Measurements from ENCODE around the gene PIK3R6. TPM values are rescaled to one million over a fixed set of nuclear protein-coding genes. Genes with fewer than 3 reads are reported as not detected.

The PIK3R6 gene
- total RNA-seq, 1 donor from 2014 or later = 1.6 TPM

GRCh38 chr17:8754890-8755289, 112.6 kb downstream of the PIK3R6 start:
- no peak for DNase-seq (ENCODE audit: low spot score)

GRCh38 chr17:8753976-8754440, 113.5 kb downstream of the PIK3R6 start:
- DNase-seq (ENCODE audit: low spot score) = no peak

GRCh38 chr17:8753136-8753975, 114.1 kb downstream of the PIK3R6 start:
- DNase-seq (ENCODE audit: low spot score) = no peak

Other genes starting within 250 kb of the PIK3R6 start
- gene MYH10, start 236.9 kb downstream of the PIK3R6 start, total RNA-seq = 63.4 TPM
- not detected for gene CCDC42, start 122.8 kb downstream of the PIK3R6 start, total RNA-seq
- not detected for gene SPDYE4, start 109.1 kb downstream of the PIK3R6 start, total RNA-seq
- not detected for gene MFSD6L, start 68.3 kb downstream of the PIK3R6 start, total RNA-seq
- 34.5 TPM for gene PIK3R5, start 98.0 kb upstream of the PIK3R6 start, total RNA-seq
- 3.1 TPM for gene NTN1, start 153.8 kb upstream of the PIK3R6 start, total RNA-seq